IMR-90 (cell line): ENCODE results near the gene PDE5A. TPM values are rescaled to one million over a fixed set of nuclear protein-coding genes. Genes with fewer than 3 reads are reported as not detected.

Experiments
- ATAC-seq: fragments of 200-7000 bp; cut with Tn5 transposase; 2 replicates; pipeline ENCODE4 v1.9.1; 2020; ENCODE audit warnings: low read depth, mild to moderate bottlenecking, moderate library complexity
- BruUV-seq: library from RNA; stranded (reverse); fragments of 400-500 nt; replicated peaks from 2 replicates; lab custom pipeline; 2021; lab: Mats Ljungman, UMichigan
- CTCF ChIA-PET: fragments of 300-600 bp; formaldehyde crosslinking; extraction: SDS; loops from one replicate; lab custom pipeline; 2021; ENCODE audit warnings: antibody characterized with exemption; lab: Yijun Ruan, JAX
- POLR2A ChIA-PET: fragments of 300-600 bp; sonication (Branson Sonifier 250); formaldehyde crosslinking; loops from one replicate; lab custom pipeline; 2022; ENCODE audit warnings: antibody characterized with exemption; ENCODE audit not compliant: unreplicated experiment; lab: Charles Lee
- DNase-seq: peaks from one replicate; pipeline ENCODE4 v3.0.0; 2013
- H2AFZ ChIP-seq: replicated peaks from 2 replicates; pipeline ENCODE3; 2013; ENCODE audit warnings: low read length, mild to moderate bottlenecking; ENCODE audit not compliant: poor library complexity
- H2AK5ac ChIP-seq: 2 replicates; pipeline ENCODE4 v1.6.1; 2013; ENCODE audit warnings: low read depth, low read length, inconsistent platforms
- H2AK9ac ChIP-seq: replicated peaks from 2 replicates; pipeline ENCODE3; 2013; ENCODE audit warnings: mild to moderate bottlenecking, low read depth, low read length, moderate library complexity; ENCODE audit not compliant: poor library complexity
- H2BK120ac ChIP-seq: 2 replicates; pipeline ENCODE4 v1.6.1; 2013; ENCODE audit warnings: low read depth, low read length, inconsistent platforms
- H2BK15ac ChIP-seq: 3 replicates; pipeline ENCODE4 v1.6.1; 2013; ENCODE audit warnings: low read depth, low read length, inconsistent platforms
- H2BK20ac ChIP-seq: 2 replicates; pipeline ENCODE4 v1.6.1; 2013; ENCODE audit warnings: low read depth, mild to moderate bottlenecking, inconsistent platforms, low read length, moderate library complexity
- H2BK5ac ChIP-seq: 2 replicates; pipeline ENCODE4 v1.6.1; 2013; ENCODE audit warnings: mild to moderate bottlenecking, low read depth, low read length, inconsistent platforms; ENCODE audit not compliant: poor library complexity, severe bottlenecking
- H3K14ac ChIP-seq: replicated peaks from 2 replicates; pipeline ENCODE4 v1.6.1; 2013; ENCODE audit warnings: low read depth, low read length, inconsistent platforms
- H3K18ac ChIP-seq: 2 replicates; pipeline ENCODE4 v1.6.1; 2013; ENCODE audit warnings: low read depth, low read length, control low read depth
- H3K23ac ChIP-seq: 2 replicates; pipeline ENCODE4 v1.6.1; 2013; ENCODE audit warnings: low read depth, low read length, inconsistent platforms
- H3K27ac ChIP-seq: 2 replicates; pipeline ENCODE4 v1.5.1; 2013; ENCODE audit warnings: mild to moderate bottlenecking, control low read depth, low read length; ENCODE audit not compliant: insufficient read depth
- H3K27me3 ChIP-seq: 2 replicates; pipeline ENCODE4 v1.6.1; 2013; ENCODE audit warnings: low read length; ENCODE audit not compliant: control insufficient read depth, insufficient read depth
- H3K36me3 ChIP-seq: 2 replicates; pipeline ENCODE4 v1.6.1; 2013; ENCODE audit warnings: low read length, mixed read lengths; ENCODE audit not compliant: control insufficient read depth, insufficient read depth
- H3K4ac ChIP-seq: 2 replicates; pipeline ENCODE4 v1.6.1; 2013; ENCODE audit warnings: low read depth, low read length, inconsistent platforms
- H3K4me1 ChIP-seq: 2 replicates; pipeline ENCODE4 v1.6.1; 2013; ENCODE audit warnings: low read length, mixed read lengths; ENCODE audit not compliant: control insufficient read depth, insufficient read depth
- H3K4me2 ChIP-seq: 2 replicates; pipeline ENCODE4 v1.6.1; 2013; ENCODE audit warnings: low read depth, mild to moderate bottlenecking, control low read depth, low read length, moderate library complexity
- H3K4me3 ChIP-seq: 2 replicates; pipeline ENCODE4 v1.5.1; 2013; ENCODE audit warnings: low read depth, mild to moderate bottlenecking, control low read depth, low read length, moderate library complexity; ENCODE audit not compliant: insufficient read depth
- H3K56ac ChIP-seq: 2 replicates; pipeline ENCODE4 v1.6.1; 2013; ENCODE audit warnings: low read length, inconsistent platforms; ENCODE audit not compliant: insufficient read depth; ENCODE audit errors: extremely low read depth
- H3K79me1 ChIP-seq, 2 experiments: 2 replicates each; pipeline ENCODE4 v1.6.1; 2013; ENCODE audit warnings: low read length in 2 of 2, inconsistent platforms in 1 of 2, low read depth in 1 of 2
- H3K9ac ChIP-seq: 2 replicates; pipeline ENCODE4 v1.6.1; 2013; ENCODE audit warnings: low read depth, low read length, control low read depth
- H3K9me1 ChIP-seq: 2 replicates; pipeline ENCODE4 v1.6.1; 2013; ENCODE audit warnings: low read length, inconsistent platforms; ENCODE audit not compliant: insufficient read depth
- H3K9me3 ChIP-seq: 2 replicates; pipeline ENCODE4 v1.6.1; 2013; ENCODE audit warnings: low read length; ENCODE audit not compliant: control insufficient read depth, insufficient read depth
- H4K20me1 ChIP-seq: 2 replicates; pipeline ENCODE4 v1.6.1; 2013; ENCODE audit warnings: low read length, inconsistent platforms; ENCODE audit not compliant: insufficient read depth
- H4K5ac ChIP-seq: 2 replicates; pipeline ENCODE4 v1.6.1; 2013; ENCODE audit warnings: mild to moderate bottlenecking, low read depth, low read length, control low read depth
- H4K8ac ChIP-seq, 2 experiments: 2 replicates each; pipeline ENCODE4 v1.6.1; 2013; ENCODE audit warnings: low read depth in 2 of 2, low read length in 2 of 2, control low read depth in 1 of 2, inconsistent platforms in 1 of 2
- H4K91ac ChIP-seq: 2 replicates; pipeline ENCODE4 v1.6.1; 2013; ENCODE audit warnings: low read depth, low read length, inconsistent platforms; ENCODE audit not compliant: insufficient read depth
- BHLHE40 ChIP-seq: fragments of 150-350 bp; IDR thresholded peaks from 2 replicates; pipeline ENCODE4 v1.6.1; 2016; ENCODE audit warnings: mild to moderate bottlenecking, low read depth, low read length
- MAFK ChIP-seq: IDR thresholded peaks from 2 replicates; pipeline ENCODE4 v1.6.1; 2012; ENCODE audit warnings: low read depth, low read length, improper control_type of control experiment
- MAZ ChIP-seq: IDR thresholded peaks from 2 replicates; pipeline ENCODE4 v1.6.1; 2012; ENCODE audit warnings: low read depth, mild to moderate bottlenecking, low read length, improper control_type of control experiment, moderate library complexity, borderline replicate concordance
- MXI1 ChIP-seq: IDR thresholded peaks from 2 replicates; pipeline ENCODE4 v1.6.1; 2012; ENCODE audit warnings: low read depth, mild to moderate bottlenecking, low read length, moderate library complexity, borderline replicate concordance
- NFE2L2 ChIP-seq: fragments of 150-350 bp; IDR thresholded peaks from 2 replicates; pipeline ENCODE4 v1.6.1; 2016; ENCODE audit warnings: low read depth, mild to moderate bottlenecking, low read length
- RAD21 ChIP-seq: IDR thresholded peaks from 2 replicates; pipeline ENCODE4 v1.6.1; 2012; ENCODE audit warnings: low read length, improper control_type of control experiment
- RCOR1 ChIP-seq: IDR thresholded peaks from 2 replicates; pipeline ENCODE4 v1.6.1; 2012; ENCODE audit warnings: mild to moderate bottlenecking, low read length, improper control_type of control experiment; ENCODE audit not compliant: insufficient replicate concordance
- WGBS, 2 experiments: methylation state at CpG; one replicate each; pipeline versions ENCODE4 v1.1.5 to v1.1.7; 2013; ENCODE audit warnings: missing lambda C conversion rate in 2 of 2; ENCODE audit not compliant: insufficient read length in 1 of 2; ENCODE audit errors: extremely low coverage in 2 of 2; 5-methylcytosine and 5-hydroxymethylcytosine counted together
- dilution Hi-C: fragments of 300-500 bp; cut with HindIII; formaldehyde crosslinking; loops from one replicate; pipeline ENCODE4 v1.14.3; 2018; ENCODE audit warnings: low sequenced_read_pairs; ENCODE audit not compliant: unreplicated experiment
- in situ Hi-C: fragments of 300-500 bp; cut with MboI; formaldehyde crosslinking; loops from 3 replicates; pipeline ENCODE4 v1.14.3; 2019; ENCODE audit warnings: low sequenced_read_pairs, inconsistent platforms, mixed read lengths
- intact Hi-C: fragments of 100-400 bp; cut with micrococcal nuclease; formaldehyde crosslinking; loops from 2 replicates; pipeline ENCODE4 v1.10.0; 2022
- polyA plus RNA-seq, 3 experiments: library from polyadenylated mRNA; depleted of rRNA; stranded (reverse); fragments of >200 nt; gene quantifications; 2 replicates each; pipeline ENCODE4 v1.2.3, GENCODE V29; 2012; ENCODE audit warnings: low replicate concordance in 1 of 3
- total RNA-seq: library from RNA; depleted of rRNA; stranded (reverse); fragments of >200 nt; gene quantifications from 2 replicates; pipeline ENCODE4 v1.2.3, GENCODE V29; 2012
- TF ChIP-seq, protein P1 (sequence below): conservative IDR thresholded peaks from 2 replicates; pipeline ENCODE4 v1.5.1; 2012; ENCODE audit warnings: mild to moderate bottlenecking, low read depth, low read length, improper control_type of control experiment

PDE5A gene
- total and polyA plus RNA-seq, 2 of the 4 experiments (the other 2 are of a cell fraction), result 101 to 770 TPM

DNA sequence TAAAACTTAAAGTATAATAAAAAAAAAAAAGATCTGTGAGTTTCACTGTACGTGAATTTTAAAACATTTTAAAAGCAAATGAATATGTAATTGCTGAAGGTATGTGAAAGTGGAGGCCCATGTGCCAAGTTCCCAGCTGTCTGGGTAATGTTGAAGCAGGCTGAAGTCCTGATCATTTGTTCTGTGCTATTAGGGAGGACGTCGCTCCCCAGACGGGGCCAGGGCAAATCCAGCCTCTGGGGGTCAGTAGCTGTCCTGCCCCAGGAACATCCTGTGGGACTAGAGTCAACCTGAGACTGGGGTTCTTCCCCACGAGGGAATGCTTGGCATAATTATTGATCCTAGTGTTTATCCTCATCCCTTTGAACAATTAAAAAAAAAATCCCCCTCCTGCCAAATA lies 48.8 kb downstream of the PDE5A start:
- TF ChIP-seq RAD21, result no peak
- no peak for TF ChIP-seq MAZ
- no peak for TF ChIP-seq MXI1
- TF ChIP-seq MAFK, result no peak
- no peak for TF ChIP-seq NFE2L2
- TF ChIP-seq, protein P1, sequence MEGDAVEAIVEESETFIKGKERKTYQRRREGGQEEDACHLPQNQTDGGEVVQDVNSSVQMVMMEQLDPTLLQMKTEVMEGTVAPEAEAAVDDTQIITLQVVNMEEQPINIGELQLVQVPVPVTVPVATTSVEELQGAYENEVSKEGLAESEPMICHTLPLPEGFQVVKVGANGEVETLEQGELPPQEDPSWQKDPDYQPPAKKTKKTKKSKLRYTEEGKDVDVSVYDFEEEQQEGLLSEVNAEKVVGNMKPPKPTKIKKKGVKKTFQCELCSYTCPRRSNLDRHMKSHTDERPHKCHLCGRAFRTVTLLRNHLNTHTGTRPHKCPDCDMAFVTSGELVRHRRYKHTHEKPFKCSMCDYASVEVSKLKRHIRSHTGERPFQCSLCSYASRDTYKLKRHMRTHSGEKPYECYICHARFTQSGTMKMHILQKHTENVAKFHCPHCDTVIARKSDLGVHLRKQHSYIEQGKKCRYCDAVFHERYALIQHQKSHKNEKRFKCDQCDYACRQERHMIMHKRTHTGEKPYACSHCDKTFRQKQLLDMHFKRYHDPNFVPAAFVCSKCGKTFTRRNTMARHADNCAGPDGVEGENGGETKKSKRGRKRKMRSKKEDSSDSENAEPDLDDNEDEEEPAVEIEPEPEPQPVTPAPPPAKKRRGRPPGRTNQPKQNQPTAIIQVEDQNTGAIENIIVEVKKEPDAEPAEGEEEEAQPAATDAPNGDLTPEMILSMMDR, result no peak
- TF ChIP-seq RCOR1, result no peak
- TF ChIP-seq BHLHE40, result no peak
- no peak overlapping the region for H2AFZ ChIP-seq
- H3K4ac ChIP-seq, result no peak overlapping the region
- no peak overlapping the region for H3K18ac ChIP-seq
- H2BK15ac ChIP-seq, result no peak overlapping the region
- H3K9me3 ChIP-seq, result no peaks in the 10 kb centered on the region
- no peak overlapping the region for H4K8ac ChIP-seq
- H3K9me1 ChIP-seq, result peaks cover 2% of the 10 kb centered on the region; the same call in 1 of the 2 replicates
- no CpG with 5 or more reads among the region's 5 CpGs for WGBS, 2 experiments
- no peak overlapping the region for H3K56ac ChIP-seq
- DNase-seq (no peak), ATAC-seq (peak; percentile 33)
- H3K36me3 ChIP-seq, result peaks cover 43% of the 10 kb centered on the region
- ChIA-PET CTCF (interaction anchor here (0.7 kb wide), 1 partner anchor 9 kb away, joined by 3 read pairs; no protein-coding TSS in a partner anchor), POLR2A (no interaction called here)
- no peak overlapping the region for H4K5ac ChIP-seq
- intact Hi-C loops (no loop called here), in situ Hi-C loops (no loop called here), dilution Hi-C loops (no loop called here)
- peaks cover 8% of the 10 kb centered on the region for H3K4me1 ChIP-seq
- no peak overlapping the region for H3K4me3 ChIP-seq
- no peak overlapping the region for H3K14ac ChIP-seq
- no peak overlapping the region for H2BK120ac ChIP-seq
- no peak overlapping the region for H2BK20ac ChIP-seq
- no peak overlapping the region for H3K27ac ChIP-seq
- H4K91ac ChIP-seq, result no peak overlapping the region
- no peak overlapping the region for H2AK5ac ChIP-seq
- no peak overlapping the region for H3K23ac ChIP-seq
- BruUV-seq, result no TSS peak
- H3K4me2 ChIP-seq, result no peak overlapping the region; the same call in 1 of the 2 replicates
- peaks cover 22 to 49% of the 10 kb centered on the region in 2 experiments for H3K79me1 ChIP-seq
- no peak overlapping the region for H3K9ac ChIP-seq
- H4K20me1 ChIP-seq, result peaks cover 56% of the 10 kb centered on the region; the same call in 1 of the 2 replicates
- no peak overlapping the region for H2AK9ac ChIP-seq
- H2BK5ac ChIP-seq, result no peak overlapping the region
- no peaks in the 10 kb centered on the region for H3K27me3 ChIP-seq
